H9 (cell line): ENCODE results near the gene MOB3A. TPM values are rescaled to one million over a fixed set of nuclear protein-coding genes. Genes with fewer than 3 reads are reported as not detected.

Experiments
- DNase-seq: peaks from one replicate; pipeline ENCODE4 v3.0.0-alpha.2; 2017
- H2AFZ ChIP-seq: one replicate; pipeline ENCODE4 v1.6.1; 2013; ENCODE audit warnings: mild to moderate bottlenecking, low read length, control low read depth, moderate library complexity
- H2AK5ac ChIP-seq: 2 replicates; pipeline ENCODE4 v1.6.1; 2013; ENCODE audit warnings: low read length, control low read depth, mixed read lengths; ENCODE audit not compliant: insufficient read length
- H2BK120ac ChIP-seq: one replicate; pipeline ENCODE4 v1.6.1; 2013; ENCODE audit warnings: low read depth, mild to moderate bottlenecking, low read length, control low read depth, inconsistent platforms; ENCODE audit not compliant: poor library complexity, severe bottlenecking
- H2BK12ac ChIP-seq: 2 replicates; pipeline ENCODE4 v1.6.1; 2013; ENCODE audit warnings: low read length, control low read depth, mixed read lengths, low read depth; ENCODE audit not compliant: insufficient read length
- H2BK15ac ChIP-seq: 2 replicates; pipeline ENCODE4 v1.6.1; 2013; ENCODE audit warnings: low read depth, low read length, control low read depth
- H2BK20ac ChIP-seq: one replicate; pipeline ENCODE4 v1.6.1; 2013; ENCODE audit warnings: low read depth, mild to moderate bottlenecking, low read length, control low read depth, inconsistent platforms; ENCODE audit not compliant: poor library complexity, severe bottlenecking
- H2BK5ac ChIP-seq: 2 replicates; pipeline ENCODE4 v1.6.1; 2013; ENCODE audit warnings: low read length, control low read depth, mixed read lengths; ENCODE audit not compliant: insufficient read length
- H3K14ac ChIP-seq: 2 replicates; pipeline ENCODE4 v1.6.1; 2013; ENCODE audit warnings: low read length, control low read depth; ENCODE audit not compliant: insufficient read depth
- H3K18ac ChIP-seq: 2 replicates; pipeline ENCODE4 v1.6.1; 2013; ENCODE audit warnings: low read depth, mild to moderate bottlenecking, mixed read lengths, low read length, control low read depth; ENCODE audit not compliant: insufficient read length
- H3K23ac ChIP-seq: 2 replicates; pipeline ENCODE4 v1.6.1; 2013; ENCODE audit warnings: low read length, control low read depth, mixed read lengths, low read depth; ENCODE audit not compliant: insufficient read length
- H3K23me2 ChIP-seq: 2 replicates; pipeline ENCODE4 v1.6.1; 2013; ENCODE audit warnings: low read depth, mild to moderate bottlenecking, mixed read lengths, low read length, control low read depth; ENCODE audit not compliant: insufficient read length, poor library complexity, severe bottlenecking
- H3K27ac ChIP-seq: 2 replicates; pipeline ENCODE4 v1.5.1; 2013; ENCODE audit warnings: low read length, control low read depth, mixed read lengths, low read depth; ENCODE audit not compliant: insufficient read length
- H3K27me3 ChIP-seq: 2 replicates; pipeline ENCODE4 v1.6.1; 2013; ENCODE audit warnings: low read length, control low read depth, inconsistent platforms; ENCODE audit not compliant: insufficient read depth
- H3K4ac ChIP-seq: 2 replicates; pipeline ENCODE4 v1.6.1; 2013; ENCODE audit warnings: low read depth, mild to moderate bottlenecking, control low read depth, inconsistent platforms, low read length, moderate library complexity
- H3K4me1 ChIP-seq: 2 replicates; pipeline ENCODE4 v1.6.1; 2013; ENCODE audit warnings: low read length, control low read depth, inconsistent platforms; ENCODE audit not compliant: insufficient read depth
- H3K4me2 ChIP-seq: 2 replicates; pipeline ENCODE4 v1.6.1; 2013; ENCODE audit warnings: low read length, control low read depth, mixed read lengths; ENCODE audit not compliant: insufficient read length, insufficient read depth
- H3K56ac ChIP-seq: 2 replicates; pipeline ENCODE4 v1.6.1; 2013; ENCODE audit warnings: low read depth, mild to moderate bottlenecking, mixed read lengths, low read length, control low read depth; ENCODE audit not compliant: insufficient read length
- H3K79me1 ChIP-seq: 2 replicates; pipeline ENCODE4 v1.6.1; 2013; ENCODE audit warnings: low read depth, mild to moderate bottlenecking, moderate library complexity, low read length, control low read depth, inconsistent platforms; ENCODE audit not compliant: insufficient read depth, poor library complexity, severe bottlenecking
- H3K79me2 ChIP-seq: 2 replicates; pipeline ENCODE4 v1.6.1; 2013; ENCODE audit warnings: low read length, control low read depth, inconsistent platforms; ENCODE audit not compliant: insufficient read depth
- H3K9ac ChIP-seq: 2 replicates; pipeline ENCODE4 v1.6.1; 2013; ENCODE audit warnings: low read length, control low read depth, mixed read lengths; ENCODE audit not compliant: insufficient read length; ENCODE audit errors: extremely low read depth
- H3K9me3 ChIP-seq: one replicate; pipeline ENCODE4 v1.6.1; 2013; ENCODE audit warnings: low read depth, low read length, inconsistent platforms; ENCODE audit not compliant: control insufficient read depth
- H3T11ph ChIP-seq: one replicate; pipeline ENCODE4 v1.6.1; 2013; ENCODE audit warnings: mild to moderate bottlenecking, low read length, control low read depth, inconsistent platforms
- H4K20me1 ChIP-seq: one replicate; pipeline ENCODE4 v1.6.1; 2013; ENCODE audit not compliant: control insufficient read depth, insufficient read length, insufficient read depth
- H4K5ac ChIP-seq: 2 replicates; pipeline ENCODE4 v1.6.1; 2013; ENCODE audit warnings: low read depth, mild to moderate bottlenecking, mixed read lengths, low read length, control low read depth; ENCODE audit not compliant: insufficient read length
- H4K8ac ChIP-seq: replicated peaks from 2 replicates; pipeline ENCODE4 v1.6.1; 2013; ENCODE audit warnings: low read length, control low read depth, mixed read lengths, low read depth; ENCODE audit not compliant: insufficient read length
- H4K91ac ChIP-seq: 2 replicates; pipeline ENCODE4 v1.6.1; 2013; ENCODE audit warnings: low read depth, mild to moderate bottlenecking, moderate library complexity, mixed read lengths, low read length, control low read depth; ENCODE audit not compliant: insufficient read length
- H3K27ac Mint-ChIP-seq, 3 experiments: 2 replicates in 2 of 3; 3 replicates in 1 of 3; pipeline ENCODE4 v1.8.0; 2020 to 2021; ENCODE audit warnings: mixed read lengths in 3 of 3, mild to moderate bottlenecking in 1 of 3, moderate library complexity in 1 of 3
- H3K27me3 Mint-ChIP-seq: 2 replicates; pipeline ENCODE4 v1.8.0; 2021; ENCODE audit warnings: low read depth, mild to moderate bottlenecking, moderate library complexity, mixed read lengths
- H3K36me3 Mint-ChIP-seq, 3 experiments: 2 replicates in 2 of 3; 3 replicates in 1 of 3; pipeline ENCODE4 v1.8.0; 2020 to 2021; ENCODE audit warnings: low read depth in 3 of 3, mixed read lengths in 3 of 3; ENCODE audit not compliant: insufficient read depth in 1 of 3
- H3K4me1 Mint-ChIP-seq, 2 experiments: 2 replicates each; pipeline ENCODE4 v1.8.0; 2020; ENCODE audit warnings: mixed read lengths in 2 of 2
- H3K4me3 Mint-ChIP-seq, 2 experiments: 2 replicates in 1 of 2; 3 replicates in 1 of 2; pipeline ENCODE4 v1.8.0; 2020 to 2021; ENCODE audit warnings: mild to moderate bottlenecking in 2 of 2, mixed read lengths in 2 of 2, moderate library complexity in 1 of 2
- H3K9me3 Mint-ChIP-seq, 2 experiments: 2 replicates in 1 of 2; 3 replicates in 1 of 2; pipeline ENCODE4 v1.8.0; 2020; ENCODE audit warnings: mild to moderate bottlenecking in 2 of 2, mixed read lengths in 2 of 2, moderate library complexity in 1 of 2
- CTCF ChIP-seq: fragments of 200-600 bp; sonication (generic); conservative IDR thresholded peaks from 3 replicates; pipeline ENCODE4 v1.8.0; 2021; ENCODE audit warnings: antibody characterized with exemption, mild to moderate bottlenecking
- WGBS: extraction: QIAGEN DNeasy Blood & Tissue Kit; methylation state at CpG from one replicate; pipeline ENCODE4 v1.1.7; 2013; ENCODE audit warnings: missing lambda C conversion rate, low lambda C conversion rate, mixed read lengths; ENCODE audit not compliant: insufficient read length; ENCODE audit errors: extremely low coverage; 5-methylcytosine and 5-hydroxymethylcytosine counted together
- total RNA-seq: library from RNA; stranded (reverse); gene quantifications from 2 replicates; pipeline ENCODE4 v1.2.1, GENCODE V29; 2021

MOB3A gene
- total RNA-seq, 1 experiment from 2014 or later: 11.5 TPM

GRCh38 chr19:2145831-2146241 lies 49.7 kb upstream of the MOB3A start:
- no peak for DNase-seq
- no peaks in the 10 kb centered on the region for H3K9me3 ChIP-seq
- H2BK20ac ChIP-seq: no peak overlapping the region
- no peak overlapping the region for H3T11ph ChIP-seq
- WGBS: no CpG with 5 or more reads among the region's 16 CpGs
- H2BK12ac ChIP-seq: no peak overlapping the region
- Mint-ChIP-seq H3K4me1 (peaks cover 26 to 27% of the 10 kb centered on the region in 2 experiments), H3K9me3 (no peaks in the 10 kb centered on the region), H3K4me3 (no peak overlapping the region), H3K36me3 (peaks cover 1 to 31% (median 23%) of the 10 kb centered on the region in 3 experiments; a peak in 6 of 7 replicates), H3K27ac (peak overlapping the region in 1 of 3 experiments; percentile 44; a peak in 2 of 7 replicates), H3K27me3 (no peaks in the 10 kb centered on the region)
- no peak overlapping the region for H2BK5ac ChIP-seq
- no peaks in the 10 kb centered on the region for H3K4me1 ChIP-seq
- peaks cover 2% of the 10 kb centered on the region for H4K20me1 ChIP-seq
- peaks cover 69% of the 10 kb centered on the region; the same call in 1 of the 2 replicates for H3K79me2 ChIP-seq
- no peak overlapping the region for H3K9ac ChIP-seq
- no peaks in the 10 kb centered on the region for H3K27me3 ChIP-seq
- H4K8ac ChIP-seq: no peak overlapping the region
- H3K56ac ChIP-seq: no peak overlapping the region
- no peak overlapping the region for H2AK5ac ChIP-seq
- H3K14ac ChIP-seq: no peak overlapping the region
- no peak overlapping the region for H4K91ac ChIP-seq
- no peak overlapping the region for H2BK120ac ChIP-seq
- H3K27ac ChIP-seq: no peak overlapping the region
- TF ChIP-seq CTCF: no peak
- peaks cover 8% of the 10 kb centered on the region for H3K23me2 ChIP-seq
- no peak overlapping the region for H2AFZ ChIP-seq
- no peak overlapping the region for H3K4me2 ChIP-seq
- no peak overlapping the region for H3K4ac ChIP-seq
- H3K23ac ChIP-seq: no peak overlapping the region
- H3K79me1 ChIP-seq: peaks cover 6% of the 10 kb centered on the region
- no peak overlapping the region for H4K5ac ChIP-seq
- H2BK15ac ChIP-seq: no peak overlapping the region
- H3K18ac ChIP-seq: no peak overlapping the region
